ENCODE results near the gene MED26. TPM values are rescaled to one million over a fixed set of nuclear protein-coding genes. Genes with fewer than 3 reads are reported as not detected.
A peak's percentile ranks its signal among the peaks of the same experiment; 100 is the strongest.

The MED26 gene
- total and polyA plus RNA-seq, 5 donors from 2014 or later: 2.9 to 62.5 (median 3.9) TPM

- Histone ChIP-seq H3K4me1 (ENCODE audit: control insufficient read depth, insufficient read depth, low read length, poor library complexity, severe bottlenecking) (peaks cover 37% of the 10 kb centered on the region), H3K27ac (ENCODE audit: insufficient read depth, low read length, poor library complexity, severe bottlenecking) (peak overlapping the region; percentile 1), H3K4me3 (ENCODE audit: low read depth, low read length) (no peak overlapping the region), H3K36me3 (ENCODE audit: control insufficient read depth, insufficient read depth, low read length) (peaks cover 45% of the 10 kb centered on the region), H3K27me3 (ENCODE audit: control insufficient read depth, insufficient read depth, low read length) (no peaks in the 10 kb centered on the region), H3K9me3 (ENCODE audit: control insufficient read depth in 2 of 2, low read length in 2 of 2) (no peaks in the 10 kb centered on the region)
- Mint-ChIP-seq H3K9me3 (peaks cover 0 to 2% (median 0%) of the 10 kb centered on the region in 7 donors), H3K36me3 (peaks cover 20% of the 10 kb centered on the region), H3K27me3 (no peaks in the 10 kb centered on the region), H3K4me3 (peak overlapping the region in 1 of 4 donors; percentile 24), H3K27ac (no peak overlapping the region), H3K4me1 (peaks cover 0 to 65% (median 38%) of the 10 kb centered on the region in 4 donors)
- DNase-seq (no peak), ATAC-seq (ENCODE audit: low read depth in 2 of 2) (no peak)
Observed at GRCh38 chr19:16575861-16576689, 51.9 kb downstream of the MED26 start.

GRCh38 chr19:16575282-16575681 lies 52.7 kb downstream of the MED26 start:
- no peak overlapping the region for H3K27ac ChIP-seq (ENCODE audit: insufficient read depth, low read length, poor library complexity, severe bottlenecking)
- peaks cover 39% of the 10 kb centered on the region for H3K4me1 ChIP-seq (ENCODE audit: control insufficient read depth, insufficient read depth, low read length, poor library complexity, severe bottlenecking)
- DNase-seq (no peak), ATAC-seq (ENCODE audit: low read depth in 2 of 2) (no peak)
- H3K27ac Mint-ChIP-seq: no peak overlapping the region
- no peaks in the 10 kb centered on the region for H3K27me3 ChIP-seq (ENCODE audit: control insufficient read depth, insufficient read depth, low read length)
- H3K9me3 ChIP-seq (ENCODE audit: control insufficient read depth in 2 of 2, low read length in 2 of 2): no peaks in the 10 kb centered on the region
- no peak overlapping the region for H3K4me3 ChIP-seq (ENCODE audit: low read depth, low read length)
- H3K36me3 Mint-ChIP-seq: peaks cover 20% of the 10 kb centered on the region
- H3K27me3 Mint-ChIP-seq: no peaks in the 10 kb centered on the region
- H3K36me3 ChIP-seq (ENCODE audit: control insufficient read depth, insufficient read depth, low read length): peaks cover 45% of the 10 kb centered on the region
- peaks cover 0 to 68% (median 36%) of the 10 kb centered on the region in 4 donors for H3K4me1 Mint-ChIP-seq
- H3K4me3 Mint-ChIP-seq: peak overlapping the region; percentile 20 to 98 (median 58)
- peaks cover 0 to 2% (median 0%) of the 10 kb centered on the region in 7 donors for H3K9me3 Mint-ChIP-seq

- peaks cover 42% of the 10 kb centered on the region for H3K4me1 ChIP-seq (ENCODE audit: control insufficient read depth, insufficient read depth, low read length, poor library complexity, severe bottlenecking)
- H3K27me3 ChIP-seq (ENCODE audit: control insufficient read depth, insufficient read depth, low read length): no peaks in the 10 kb centered on the region
- Mint-ChIP-seq H3K4me3 (peak overlapping the region; percentile 94 to 98 (median 96)), H3K36me3 (peaks cover 20% of the 10 kb centered on the region), H3K27ac (peak overlapping the region in 2 of 3 donors; percentile 98 to 100), H3K27me3 (no peaks in the 10 kb centered on the region), H3K4me1 (peaks cover 0 to 71% (median 35%) of the 10 kb centered on the region in 4 donors), H3K9me3 (peaks cover 0 to 2% (median 0%) of the 10 kb centered on the region in 7 donors)
- peak overlapping the region; percentile 93 for H3K27ac ChIP-seq (ENCODE audit: insufficient read depth, low read length, poor library complexity, severe bottlenecking)
- H3K36me3 ChIP-seq (ENCODE audit: control insufficient read depth, insufficient read depth, low read length): peaks cover 37% of the 10 kb centered on the region
- DNase-seq (no peak), ATAC-seq (ENCODE audit: low read depth in 2 of 2) (no peak)
- H3K9me3 ChIP-seq (ENCODE audit: control insufficient read depth in 2 of 2, low read length in 2 of 2): no peaks in the 10 kb centered on the region
- H3K4me3 ChIP-seq (ENCODE audit: low read depth, low read length): peak overlapping the region; percentile 72
Observed at GRCh38 chr19:16573925-16574324, 54.1 kb downstream of the MED26 start.

GRCh38 chr19:16573296-16573695 lies 54.7 kb downstream of the MED26 start:
- Histone ChIP-seq H3K27ac (ENCODE audit: insufficient read depth, low read length, poor library complexity, severe bottlenecking) (peak overlapping the region; percentile 93), H3K4me1 (ENCODE audit: control insufficient read depth, insufficient read depth, low read length, poor library complexity, severe bottlenecking) (peaks cover 43% of the 10 kb centered on the region), H3K36me3 (ENCODE audit: control insufficient read depth, insufficient read depth, low read length) (peaks cover 31% of the 10 kb centered on the region), H3K9me3 (ENCODE audit: control insufficient read depth in 2 of 2, low read length in 2 of 2) (no peaks in the 10 kb centered on the region), H3K4me3 (ENCODE audit: low read depth, low read length) (peak overlapping the region; percentile 72), H3K27me3 (ENCODE audit: control insufficient read depth, insufficient read depth, low read length) (no peaks in the 10 kb centered on the region)
- peaks cover 16% of the 10 kb centered on the region for H3K36me3 Mint-ChIP-seq
- peaks cover 0 to 2% (median 0%) of the 10 kb centered on the region in 7 donors for H3K9me3 Mint-ChIP-seq
- ATAC-seq (ENCODE audit: low read depth in 2 of 2) (no peak), DNase-seq (no peak)
- peaks cover 0 to 73% (median 33%) of the 10 kb centered on the region in 4 donors for H3K4me1 Mint-ChIP-seq
- H3K27ac Mint-ChIP-seq: peak overlapping the region; percentile 98 to 100 (median 100)
- peak overlapping the region; percentile 94 to 98 (median 96) for H3K4me3 Mint-ChIP-seq
- no peaks in the 10 kb centered on the region for H3K27me3 Mint-ChIP-seq

GRCh38 chr19:16572332-16573211 lies 55.4 kb downstream of the MED26 start, which contains the start of gene SLC35E1:
Gene SLC35E1 (minus strand): TSS chr19:16572415. CDS start chr19:16572364, 51 bp downstream.
- H3K27me3 ChIP-seq (ENCODE audit: control insufficient read depth, insufficient read depth, low read length): no peaks in the 10 kb centered on the region
- H3K9me3 ChIP-seq (ENCODE audit: control insufficient read depth in 2 of 2, low read length in 2 of 2): no peaks in the 10 kb centered on the region
- peak within 1 kb of the TSS; percentile 72 for H3K4me3 ChIP-seq (ENCODE audit: low read depth, low read length)
- H3K27ac ChIP-seq (ENCODE audit: insufficient read depth, low read length, poor library complexity, severe bottlenecking): peak within 1 kb of the TSS; percentile 93
- Mint-ChIP-seq H3K4me3 (peak within 1 kb of the TSS; percentile 94 to 98 (median 96)), H3K9me3 (peaks cover 0 to 1% (median 0%) of the 10 kb centered on the region in 7 donors), H3K27ac (peak within 1 kb of the TSS; percentile 98 to 100 (median 100)), H3K4me1 (peaks cover 0 to 79% (median 32%) of the 10 kb centered on the region in 4 donors), H3K36me3 (peaks cover 15% of the 10 kb centered on the region), H3K27me3 (no peaks in the 10 kb centered on the region)
- ATAC-seq (ENCODE audit: low read depth in 2 of 2) (peak; percentile 93 to 94), DNase-seq (peak; percentile 90 to 96 (median 90))
- peaks cover 50% of the 10 kb centered on the region for H3K4me1 ChIP-seq (ENCODE audit: control insufficient read depth, insufficient read depth, low read length, poor library complexity, severe bottlenecking)
- H3K36me3 ChIP-seq (ENCODE audit: control insufficient read depth, insufficient read depth, low read length): peaks cover 24% of the 10 kb centered on the region

GRCh38 chr19:16571822-16572331 lies 56.1 kb downstream of the MED26 start:
- peaks cover 25% of the 10 kb centered on the region for H3K36me3 ChIP-seq (ENCODE audit: control insufficient read depth, insufficient read depth, low read length)
- ATAC-seq (ENCODE audit: low read depth in 2 of 2): peak; percentile 21 to 30
- Mint-ChIP-seq H3K36me3 (peaks cover 15% of the 10 kb centered on the region), H3K9me3 (no peaks in the 10 kb centered on the region), H3K4me3 (peak overlapping the region; percentile 80 to 98 (median 84)), H3K27me3 (no peaks in the 10 kb centered on the region), H3K27ac (peak overlapping the region in 2 of 3 donors; percentile 90 to 100), H3K4me1 (peaks cover 0 to 81% (median 32%) of the 10 kb centered on the region in 4 donors)
- no peaks in the 10 kb centered on the region for H3K27me3 ChIP-seq (ENCODE audit: control insufficient read depth, insufficient read depth, low read length)
- peak overlapping the region; percentile 81 for H3K27ac ChIP-seq (ENCODE audit: insufficient read depth, low read length, poor library complexity, severe bottlenecking)
- peaks cover 57% of the 10 kb centered on the region for H3K4me1 ChIP-seq (ENCODE audit: control insufficient read depth, insufficient read depth, low read length, poor library complexity, severe bottlenecking)
- H3K4me3 ChIP-seq (ENCODE audit: low read depth, low read length): peak overlapping the region; percentile 70
- H3K9me3 ChIP-seq (ENCODE audit: control insufficient read depth in 2 of 2, low read length in 2 of 2): no peaks in the 10 kb centered on the region
- peak in 2 of 3 donors; percentile 57 to 67 for DNase-seq

- H3K27ac Mint-ChIP-seq: peak overlapping the region; percentile 5 to 98 (median 90)
- no peaks in the 10 kb centered on the region for H3K9me3 ChIP-seq (ENCODE audit: control insufficient read depth in 2 of 2, low read length in 2 of 2)
- peak overlapping the region; percentile 80 to 86 (median 84) for H3K4me3 Mint-ChIP-seq
- peak overlapping the region; percentile 81 for H3K27ac ChIP-seq (ENCODE audit: insufficient read depth, low read length, poor library complexity, severe bottlenecking)
- no peaks in the 10 kb centered on the region for H3K9me3 Mint-ChIP-seq
- H3K4me1 Mint-ChIP-seq: peaks cover 3 to 85% (median 35%) of the 10 kb centered on the region in 4 donors
- H3K27me3 Mint-ChIP-seq: no peaks in the 10 kb centered on the region
- H3K36me3 ChIP-seq (ENCODE audit: control insufficient read depth, insufficient read depth, low read length): peaks cover 20% of the 10 kb centered on the region
- ATAC-seq (ENCODE audit: low read depth in 2 of 2): no peak
- H3K4me3 ChIP-seq (ENCODE audit: low read depth, low read length): peak overlapping the region; percentile 70
- H3K36me3 Mint-ChIP-seq: peaks cover 18% of the 10 kb centered on the region
- H3K4me1 ChIP-seq (ENCODE audit: control insufficient read depth, insufficient read depth, low read length, poor library complexity, severe bottlenecking): peaks cover 63% of the 10 kb centered on the region
- no peak for DNase-seq
- H3K27me3 ChIP-seq (ENCODE audit: control insufficient read depth, insufficient read depth, low read length): no peaks in the 10 kb centered on the region
Observed at GRCh38 chr19:16571283-16571682, 56.7 kb downstream of the MED26 start.
